Measurements from ENCODE around the gene ARHGEF17. TPM values are rescaled to one million over a fixed set of nuclear protein-coding genes. Genes with fewer than 3 reads are reported as not detected.

The ARHGEF17 gene
- total RNA-seq, 4 donors from 2014 or later, result 12.0 to 44.9 (median 27.1) TPM

GRCh38 chr11:73344191-73344607 lies 36.1 kb downstream of the ARHGEF17 start:
- Histone ChIP-seq H3K4me1 (peaks cover 5 to 26% (median 17%) of the 10 kb centered on the region in 4 donors), H3K36me3 (no peaks in the 10 kb centered on the region), H3K27ac (peak overlapping the region in 2 of 4 donors; percentile 8 to 30), H3K9me3 (no peaks in the 10 kb centered on the region), H3K4me3 (no peak overlapping the region), H3K27me3 (no peaks in the 10 kb centered on the region)
- 82% methylated on average over 15 of the region's 20 CpGs; no CpG with 5 or more reads in 1 of the 2 donors for WGBS, 2 donors (ENCODE audit: low coverage in 1 of 2)
- in situ Hi-C loops (cut with MboI; ENCODE audit: low pct_ligation_motif_present in 1 of 4, low pct_unique_long_range_greater_than_20kb in 1 of 4, low sequenced_read_pairs in 3 of 4) (loop anchor here in 1 of 4 donors (5.0 to 10.0 kb wide), 2 partner anchors 37 to 51 kb away; partner anchors contain the start of gene ARHGEF17), intact Hi-C loops (cut with DNase I; ENCODE audit: low total_unique reads) (no loop called here)
- TF ChIP-seq EP300 (IDR thresholded peaks at IDR 0.05; ENCODE audit: low read depth) (no peak), CTCF (IDR thresholded peaks at IDR 0.05) (no peak), POLR2A (IDR thresholded peaks at IDR 0.05) (no peak), POLR2AphosphoS5 (IDR thresholded peaks at IDR 0.05) (no peak)
- no peak for DNase-seq

GRCh38 chr11:73345481-73346160 lies 37.5 kb downstream of the ARHGEF17 start:
- no peaks in the 10 kb centered on the region for H3K27me3 ChIP-seq
- no peak for TF ChIP-seq POLR2AphosphoS5 (IDR thresholded peaks at IDR 0.05)
- no peak for TF ChIP-seq CTCF (IDR thresholded peaks at IDR 0.05)
- H3K9me3 ChIP-seq, result no peaks in the 10 kb centered on the region
- 96% methylated on average over 5 of the region's 5 CpGs; no CpG with 5 or more reads in 1 of the 2 donors for WGBS, 2 donors (ENCODE audit: low coverage in 1 of 2)
- H3K27ac ChIP-seq, result no peak overlapping the region
- peaks cover 5 to 26% (median 13%) of the 10 kb centered on the region in 4 donors for H3K4me1 ChIP-seq
- H3K36me3 ChIP-seq, result no peaks in the 10 kb centered on the region
- in situ Hi-C loops (cut with MboI; ENCODE audit: low pct_ligation_motif_present in 1 of 4, low pct_unique_long_range_greater_than_20kb in 1 of 4, low sequenced_read_pairs in 3 of 4) (loop anchor here in 1 of 4 donors (10.0 kb wide), 1 partner anchor 49 kb away; no protein-coding TSS in a partner anchor), intact Hi-C loops (cut with DNase I; ENCODE audit: low total_unique reads) (loop anchor here (2.0 kb wide), 1 partner anchor 15 kb away; no protein-coding TSS in a partner anchor)
- DNase-seq, result no peak
- H3K4me3 ChIP-seq, result no peak overlapping the region

- Histone ChIP-seq H3K4me1 (peaks cover 6 to 28% (median 16%) of the 10 kb centered on the region in 4 donors), H3K27ac (no peak overlapping the region), H3K36me3 (no peaks in the 10 kb centered on the region), H3K27me3 (no peaks in the 10 kb centered on the region), H3K4me3 (no peak overlapping the region), H3K9me3 (no peaks in the 10 kb centered on the region)
- no peak for DNase-seq
- WGBS, 2 donors (ENCODE audit: low coverage in 1 of 2), result 78% methylated on average over 9 of the region's 10 CpGs; no CpG with 5 or more reads in 1 of the 2 donors
- intact Hi-C loops (cut with DNase I; ENCODE audit: low total_unique reads) (loop anchor here (2.0 kb wide), 1 partner anchor 16 kb away; no protein-coding TSS in a partner anchor), in situ Hi-C loops (cut with MboI; ENCODE audit: low pct_ligation_motif_present in 1 of 4, low pct_unique_long_range_greater_than_20kb in 1 of 4, low sequenced_read_pairs in 3 of 4) (loop anchor here in 1 of 4 donors (10.0 kb wide), 1 partner anchor 48 kb away; no protein-coding TSS in a partner anchor)
- TF ChIP-seq CTCF (IDR thresholded peaks at IDR 0.05), result no peak
- no peak for TF ChIP-seq POLR2A (IDR thresholded peaks at IDR 0.05)
- TF ChIP-seq POLR2AphosphoS5 (IDR thresholded peaks at IDR 0.05), result no peak
- no peak for TF ChIP-seq EP300 (IDR thresholded peaks at IDR 0.05; ENCODE audit: low read depth)
Observed at GRCh38 chr11:73346186-73346935, 38.3 kb downstream of the ARHGEF17 start.

GRCh38 chr11:73347067-73347466 lies 39.0 kb downstream of the ARHGEF17 start:
- TF ChIP-seq CTCF (IDR thresholded peaks at IDR 0.05) (no peak), POLR2AphosphoS5 (IDR thresholded peaks at IDR 0.05) (no peak), POLR2A (IDR thresholded peaks at IDR 0.05) (no peak), EP300 (IDR thresholded peaks at IDR 0.05; ENCODE audit: low read depth) (no peak)
- no peaks in the 10 kb centered on the region for H3K36me3 ChIP-seq
- 93% methylated on average over 12 of the region's 12 CpGs; no CpG with 5 or more reads in 1 of the 2 donors for WGBS, 2 donors (ENCODE audit: low coverage in 1 of 2)
- no peaks in the 10 kb centered on the region for H3K9me3 ChIP-seq
- no peak overlapping the region for H3K27ac ChIP-seq
- H3K27me3 ChIP-seq, result no peaks in the 10 kb centered on the region
- intact Hi-C loops (cut with DNase I; ENCODE audit: low total_unique reads), result loop anchor here (2.0 kb wide), 1 partner anchor 16 kb away; no protein-coding TSS in a partner anchor
- in situ Hi-C loops (cut with MboI; ENCODE audit: low pct_ligation_motif_present in 1 of 4, low pct_unique_long_range_greater_than_20kb in 1 of 4, low sequenced_read_pairs in 3 of 4), result loop anchor here in 1 of 4 donors (10.0 kb wide), 1 partner anchor 48 kb away; no protein-coding TSS in a partner anchor
- peaks cover 8 to 28% (median 17%) of the 10 kb centered on the region in 4 donors for H3K4me1 ChIP-seq
- no peak for DNase-seq
- H3K4me3 ChIP-seq, result no peak overlapping the region

Data from transverse colon (tissue), 4 donors.